D721Med (cell line): ENCODE results near the gene FARS2.

Experiments used
- DNase-seq: peaks from one replicate; pipeline ENCODE4 v3.0.0; 2011; ENCODE audit warnings: low spot score; ENCODE audit not compliant: insufficient read length
- FAIRE-seq: peaks from 2 replicates; lab custom pipeline; 2011; peaks lifted over from hg19 to GRCh38; lab: Jason Lieb, UNC
- TF ChIP-seq, protein P1 (sequence below): IDR thresholded peaks from 2 replicates; pipeline ENCODE4 v1.5.1; 2012; ENCODE audit warnings: mild to moderate bottlenecking, control low read depth; ENCODE audit not compliant: insufficient read depth; ENCODE audit errors: missing control alignments

FARS2 gene

DNA sequence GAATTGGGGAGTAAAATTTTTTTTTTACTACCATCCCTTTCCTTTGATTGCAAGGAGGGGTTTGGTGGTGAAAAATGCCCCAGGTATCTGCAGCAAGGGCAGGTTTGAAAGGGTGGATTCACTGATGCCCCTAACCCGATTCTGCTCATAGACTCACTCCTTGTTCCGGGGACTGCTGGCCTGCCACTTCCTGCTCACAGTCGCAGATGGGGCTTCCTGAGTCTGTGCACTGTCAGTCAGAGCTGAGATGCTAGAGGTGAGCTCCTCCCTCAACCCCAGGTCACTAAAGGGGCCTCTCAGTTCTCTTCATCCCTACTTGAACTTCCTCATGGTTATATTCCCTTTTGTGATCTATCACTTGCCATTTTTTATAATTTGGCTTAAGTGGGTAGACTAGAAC lies 357.9 kb downstream of the FARS2 start:
- TF ChIP-seq, protein P1, sequence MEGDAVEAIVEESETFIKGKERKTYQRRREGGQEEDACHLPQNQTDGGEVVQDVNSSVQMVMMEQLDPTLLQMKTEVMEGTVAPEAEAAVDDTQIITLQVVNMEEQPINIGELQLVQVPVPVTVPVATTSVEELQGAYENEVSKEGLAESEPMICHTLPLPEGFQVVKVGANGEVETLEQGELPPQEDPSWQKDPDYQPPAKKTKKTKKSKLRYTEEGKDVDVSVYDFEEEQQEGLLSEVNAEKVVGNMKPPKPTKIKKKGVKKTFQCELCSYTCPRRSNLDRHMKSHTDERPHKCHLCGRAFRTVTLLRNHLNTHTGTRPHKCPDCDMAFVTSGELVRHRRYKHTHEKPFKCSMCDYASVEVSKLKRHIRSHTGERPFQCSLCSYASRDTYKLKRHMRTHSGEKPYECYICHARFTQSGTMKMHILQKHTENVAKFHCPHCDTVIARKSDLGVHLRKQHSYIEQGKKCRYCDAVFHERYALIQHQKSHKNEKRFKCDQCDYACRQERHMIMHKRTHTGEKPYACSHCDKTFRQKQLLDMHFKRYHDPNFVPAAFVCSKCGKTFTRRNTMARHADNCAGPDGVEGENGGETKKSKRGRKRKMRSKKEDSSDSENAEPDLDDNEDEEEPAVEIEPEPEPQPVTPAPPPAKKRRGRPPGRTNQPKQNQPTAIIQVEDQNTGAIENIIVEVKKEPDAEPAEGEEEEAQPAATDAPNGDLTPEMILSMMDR = no peak
- FAIRE-seq (no peak), DNase-seq (no peak)

DNA sequence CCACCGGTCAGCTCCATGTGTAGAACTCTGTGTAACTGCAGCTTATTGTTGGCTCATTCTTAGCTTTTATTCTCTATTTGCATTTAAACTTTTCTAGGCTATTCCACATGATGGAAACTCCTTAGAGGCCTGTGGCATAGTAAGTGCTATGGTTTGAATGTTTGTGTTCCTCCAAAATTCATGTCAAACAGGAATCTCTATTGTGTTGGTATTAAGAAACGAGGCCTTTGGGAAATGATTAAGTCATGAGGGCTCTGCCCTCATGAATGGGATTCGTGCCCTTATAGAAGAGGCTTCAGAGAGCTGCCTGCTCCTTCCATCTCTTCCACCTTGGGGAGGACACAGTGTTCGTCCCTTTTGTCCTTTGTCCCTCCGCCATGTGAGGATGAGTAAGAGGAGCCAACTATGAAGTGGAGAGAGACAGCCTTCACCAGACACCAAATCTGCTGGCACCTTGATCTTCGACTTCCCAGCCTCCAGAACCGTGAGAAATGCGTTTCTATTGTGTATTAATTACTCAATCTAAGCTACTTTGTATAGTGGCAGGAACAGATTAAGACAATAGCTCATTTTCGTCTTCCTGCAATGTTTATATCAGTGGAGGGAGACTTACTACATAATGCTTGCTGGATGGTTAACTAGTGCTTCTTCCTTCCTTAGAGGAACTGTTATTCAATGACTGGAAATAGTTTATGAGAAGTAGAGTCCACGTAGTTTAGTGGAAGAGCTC lies 361.1 kb downstream of the FARS2 start:
- FAIRE-seq (no peak), DNase-seq (no peak)
- TF ChIP-seq, protein P1 = no peak

GRCh38 chr6:5623769-5624168 lies 362.5 kb downstream of the FARS2 start:
- TF ChIP-seq, protein P1 = no peak
- no peak for FAIRE-seq

DNA sequence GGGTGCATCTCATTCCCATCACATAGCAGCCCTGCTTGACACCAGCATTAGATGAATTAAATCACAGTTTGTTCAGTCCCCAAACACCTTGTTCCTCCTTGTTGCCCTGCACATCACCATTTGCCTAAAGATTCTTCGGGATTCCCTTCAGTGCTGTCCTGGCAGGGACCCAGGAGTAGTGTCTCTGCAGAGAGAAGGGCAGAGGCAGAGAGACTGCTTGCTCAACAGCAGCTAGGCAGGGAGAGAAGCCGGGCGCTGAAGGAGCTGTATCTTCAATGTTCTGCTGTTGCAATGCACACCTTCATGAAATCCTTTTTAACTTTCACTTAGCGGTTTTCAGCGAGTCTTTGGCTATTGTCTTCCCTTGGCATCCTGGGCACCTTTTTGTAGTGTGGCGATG lies 362.9 kb downstream of the FARS2 start:
- FAIRE-seq (no peak), DNase-seq (no peak)
- TF ChIP-seq, protein P1 = no peak

More at GRCh38 chr6:5623769-5624168, 362.5 kb downstream of the FARS2 start:
- DNase-seq = no peak

GRCh38 chr6:5626727-5627426 lies 365.6 kb downstream of the FARS2 start:
- TF ChIP-seq, protein P1 = no peak
- DNase-seq = no peak
- FAIRE-seq = no peak

GRCh38 chr6:5630636-5631035 lies 369.3 kb downstream of the FARS2 start:
- FAIRE-seq (no peak), DNase-seq (no peak)
- TF ChIP-seq, protein P1 = no peak
